Fibroblast of villous mesenchyme (primary cell): Measurements from ENCODE around the gene C22orf39. TPM values are rescaled to one million over a fixed set of nuclear protein-coding genes. Genes with fewer than 3 reads are reported as not detected.
"Not testable (repeated sequence)": the region's sequence is repeated elsewhere in the genome, so short reads cannot be mapped to it uniquely, and the experiment has no call there.

Experiments used
- DNase-seq: peaks from one replicate; pipeline ENCODE4 v3.0.0-alpha.2; 2010; ENCODE audit warnings: low read depth
- H3K4me3 ChIP-seq: 2 replicates; pipeline ENCODE4 v1.5.1; 2011; ENCODE audit warnings: low read depth, mild to moderate bottlenecking, low read length
- total RNA-seq: library from RNA; depleted of rRNA; stranded (reverse); fragments of >200 nt; gene quantifications from 2 replicates; pipeline ENCODE4 v1.2.3, GENCODE V29; 2012
- TF ChIP-seq, protein P1 (sequence below): IDR thresholded peaks from 2 replicates; pipeline ENCODE4 v1.5.1; 2012; ENCODE audit warnings: low read depth, mild to moderate bottlenecking, low read length; ENCODE audit not compliant: insufficient read depth

C22orf39 gene
- total RNA-seq, 1 donor: 12.5 TPM

DNA sequence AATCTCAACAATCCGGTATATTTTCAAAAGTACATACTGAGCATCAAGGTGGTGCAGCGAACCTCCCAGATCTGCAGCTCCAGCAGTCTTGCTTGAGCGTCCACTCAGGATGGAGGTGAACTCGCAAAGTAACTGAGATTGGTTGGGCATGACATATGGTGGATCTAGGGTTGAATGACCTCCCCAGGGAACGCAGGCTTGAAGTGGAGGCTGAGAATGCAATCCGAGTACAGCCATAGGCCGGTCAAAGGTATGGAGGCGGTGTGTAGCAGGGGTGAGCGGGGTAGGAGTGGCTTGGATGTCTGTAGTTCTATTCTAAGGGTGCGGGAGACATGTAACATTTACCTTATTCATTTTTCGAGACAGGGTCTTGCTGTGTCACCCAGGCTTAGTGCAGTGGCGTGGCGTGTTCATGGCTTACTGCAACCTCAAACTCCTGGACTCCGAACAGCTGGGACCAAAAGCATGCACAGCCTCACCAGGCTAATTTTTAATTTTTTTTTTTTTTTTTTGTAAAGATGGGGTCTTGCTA lies 631 bp upstream of the C22orf39 start:
- H3K4me3 ChIP-seq: peak overlapping the region; percentile 84
- TF ChIP-seq, protein P1, sequence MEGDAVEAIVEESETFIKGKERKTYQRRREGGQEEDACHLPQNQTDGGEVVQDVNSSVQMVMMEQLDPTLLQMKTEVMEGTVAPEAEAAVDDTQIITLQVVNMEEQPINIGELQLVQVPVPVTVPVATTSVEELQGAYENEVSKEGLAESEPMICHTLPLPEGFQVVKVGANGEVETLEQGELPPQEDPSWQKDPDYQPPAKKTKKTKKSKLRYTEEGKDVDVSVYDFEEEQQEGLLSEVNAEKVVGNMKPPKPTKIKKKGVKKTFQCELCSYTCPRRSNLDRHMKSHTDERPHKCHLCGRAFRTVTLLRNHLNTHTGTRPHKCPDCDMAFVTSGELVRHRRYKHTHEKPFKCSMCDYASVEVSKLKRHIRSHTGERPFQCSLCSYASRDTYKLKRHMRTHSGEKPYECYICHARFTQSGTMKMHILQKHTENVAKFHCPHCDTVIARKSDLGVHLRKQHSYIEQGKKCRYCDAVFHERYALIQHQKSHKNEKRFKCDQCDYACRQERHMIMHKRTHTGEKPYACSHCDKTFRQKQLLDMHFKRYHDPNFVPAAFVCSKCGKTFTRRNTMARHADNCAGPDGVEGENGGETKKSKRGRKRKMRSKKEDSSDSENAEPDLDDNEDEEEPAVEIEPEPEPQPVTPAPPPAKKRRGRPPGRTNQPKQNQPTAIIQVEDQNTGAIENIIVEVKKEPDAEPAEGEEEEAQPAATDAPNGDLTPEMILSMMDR: no peak
- peak; percentile 53 for DNase-seq

DNA sequence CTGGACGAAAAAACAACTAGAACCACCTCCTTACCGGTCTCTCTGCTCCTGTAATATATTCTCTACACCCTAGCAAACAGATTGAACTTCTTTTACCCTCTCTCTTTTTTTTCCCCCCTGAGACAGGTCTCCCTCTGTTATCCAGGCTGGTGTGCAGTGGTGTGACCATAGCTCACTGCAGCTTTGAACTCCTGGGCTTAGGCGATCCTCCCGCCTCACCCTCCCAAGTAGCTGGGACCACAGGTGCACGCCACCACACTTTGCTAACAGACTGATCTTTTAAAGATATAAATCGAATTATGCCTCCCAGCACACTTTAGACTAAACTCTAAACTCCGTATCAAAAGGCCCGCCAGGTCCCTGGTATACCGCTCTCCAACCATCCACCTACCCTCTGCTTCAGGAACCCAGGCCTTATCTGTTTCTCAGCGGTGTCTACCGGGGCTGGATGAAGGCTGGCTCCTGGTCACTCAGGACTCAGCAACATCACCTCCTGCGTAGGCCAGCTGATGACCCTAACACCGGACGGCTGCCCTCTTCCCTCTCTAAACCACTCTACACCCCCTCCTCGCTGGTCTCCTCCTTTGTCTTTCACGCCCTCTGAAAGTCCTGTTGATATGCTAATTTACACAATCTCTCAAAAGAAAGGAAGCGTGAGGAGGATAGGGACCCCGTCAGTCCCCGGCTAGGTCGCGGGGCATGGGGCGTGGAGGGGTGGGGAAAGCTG lies 745 bp downstream of the C22orf39 start:
- peak; percentile 23 for DNase-seq
- TF ChIP-seq, protein P1: no peak
- peak overlapping the region; percentile 84 for H3K4me3 ChIP-seq

DNA sequence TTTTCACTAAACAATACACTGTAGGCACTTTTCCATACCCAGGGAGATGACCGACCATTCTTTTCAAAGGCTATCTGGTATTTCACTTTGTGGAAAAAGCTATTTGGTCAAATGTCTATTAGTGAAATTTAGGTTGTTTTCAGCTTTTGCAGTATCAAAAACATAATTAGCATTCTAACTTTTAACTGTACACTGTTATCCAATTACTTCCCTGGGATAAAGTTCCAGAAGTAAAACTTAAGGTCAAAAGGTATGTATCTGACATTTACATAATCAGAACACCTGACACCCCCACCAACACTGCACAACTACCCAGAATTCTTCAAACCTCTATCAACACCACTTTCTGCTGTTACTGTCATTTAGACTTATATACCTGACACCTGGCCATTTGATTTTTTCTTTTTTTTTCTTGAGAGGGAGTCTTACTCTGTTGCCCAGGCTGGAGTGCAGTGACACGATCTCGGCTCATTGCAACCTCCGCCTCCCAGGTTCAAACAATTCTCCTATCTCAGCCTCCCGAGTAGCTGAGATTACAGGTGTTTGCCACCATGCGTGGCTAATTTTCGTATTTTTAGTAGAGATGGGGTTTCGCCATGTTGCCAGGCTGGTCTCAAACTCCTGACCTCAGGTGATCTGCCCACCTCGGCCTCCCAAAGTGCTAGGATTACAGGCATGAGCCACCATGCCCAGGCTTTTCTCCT lies 2.1 kb downstream of the C22orf39 start:
- DNase-seq, H3K4me3 ChIP-seq: not testable (repeated sequence)

DNA sequence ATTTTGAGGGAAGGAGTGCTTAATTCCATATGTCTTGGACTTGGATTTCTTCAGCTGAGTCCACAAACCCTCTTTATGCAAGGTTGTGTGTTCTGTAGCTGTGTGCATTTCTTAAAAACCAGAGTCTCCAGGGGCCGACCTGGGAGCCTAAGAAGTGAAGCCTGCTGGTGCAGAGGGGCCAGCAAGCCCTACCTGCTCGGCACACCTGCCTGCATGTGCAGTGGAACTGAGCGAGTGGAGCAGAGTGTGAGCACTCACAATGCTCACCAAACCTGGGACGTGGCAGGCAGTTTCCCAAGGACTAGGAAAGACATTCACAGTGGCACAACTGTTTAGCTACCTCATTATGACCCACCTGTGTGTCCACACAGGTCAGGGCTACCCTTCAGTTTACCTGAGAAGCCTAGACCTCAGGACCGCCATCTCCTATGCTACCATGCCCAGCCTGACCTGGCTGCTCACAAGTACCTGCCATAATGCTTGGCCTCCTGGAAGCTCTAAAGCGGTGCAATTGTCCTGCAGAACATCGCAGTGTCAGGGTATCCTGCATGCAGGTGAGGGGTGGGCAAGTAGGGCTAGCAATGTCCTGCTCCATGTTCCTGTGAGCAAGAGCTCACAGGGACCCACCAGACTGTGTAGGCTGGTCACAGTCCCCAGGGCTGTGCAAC lies 3.8 kb downstream of the C22orf39 start:
- TF ChIP-seq, protein P1: no peak
- DNase-seq: no peak

DNA sequence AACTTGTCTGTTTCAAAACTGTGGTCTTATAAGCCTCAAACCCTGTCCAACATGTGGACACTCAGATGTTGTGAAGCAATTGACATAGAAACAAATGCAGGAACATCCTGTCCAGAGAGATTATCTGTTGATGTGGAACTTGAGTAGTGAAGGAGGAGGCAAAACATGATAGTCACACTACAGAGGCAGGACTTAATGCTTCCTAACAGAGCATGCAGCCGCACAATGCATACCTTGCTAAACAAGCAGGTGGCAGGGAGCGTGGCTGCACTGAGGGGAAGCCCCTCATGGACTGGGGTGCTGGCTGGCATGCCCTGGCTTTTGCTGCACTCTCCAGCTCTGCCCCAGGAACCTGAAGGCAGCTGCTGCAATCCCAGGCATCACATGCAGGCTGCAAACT lies 5.3 kb downstream of the C22orf39 start:
- peak; percentile 8 for DNase-seq
- TF ChIP-seq, protein P1: no peak
- H3K4me3 ChIP-seq: no peak overlapping the region

More for the DNA sequence above, 3.8 kb downstream of the C22orf39 start:
- H3K4me3 ChIP-seq: no peak overlapping the region

DNA sequence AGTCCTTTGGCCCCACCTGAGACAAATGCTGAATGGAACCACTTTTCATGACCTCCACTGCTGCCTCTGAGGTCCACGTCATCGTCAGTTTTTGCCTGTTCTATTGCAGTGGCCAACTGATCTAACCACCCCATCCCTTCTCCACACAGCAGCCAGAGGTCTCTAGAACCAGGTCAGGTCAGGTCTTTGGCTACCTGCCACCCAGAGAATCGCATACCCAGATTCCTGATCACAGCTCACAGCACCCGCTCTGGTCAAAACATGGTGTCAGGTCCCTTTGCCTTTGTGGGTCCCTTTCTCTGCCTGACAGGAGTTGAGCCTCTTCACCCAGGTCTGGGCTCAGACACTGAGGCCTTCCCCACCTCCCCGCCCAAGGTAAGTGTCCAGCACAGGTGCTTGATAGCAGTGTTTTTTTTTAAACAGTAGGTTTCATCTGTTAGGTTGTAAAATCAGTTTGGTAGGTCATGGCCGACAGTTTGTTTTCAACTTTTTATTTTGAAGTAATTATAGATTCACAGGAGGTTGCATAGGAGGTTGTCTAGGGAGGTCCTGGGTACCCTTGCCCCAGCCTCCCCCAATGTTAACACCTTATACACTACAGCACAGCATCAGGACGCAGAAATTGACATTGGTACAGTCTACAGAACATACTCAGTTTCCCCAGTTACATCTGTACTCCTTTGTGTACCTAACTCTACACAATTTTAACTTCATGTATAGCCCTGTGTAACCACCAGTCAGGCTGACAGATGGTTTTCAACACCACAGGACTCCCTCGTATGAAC lies 6.9 kb downstream of the C22orf39 start:
- H3K4me3 ChIP-seq: no peak overlapping the region
- TF ChIP-seq, protein P1: no peak
- DNase-seq: no peak
